G401.6 (cell line): ENCODE data around the gene EIPR1.
"Not testable (repeated sequence)": the region's sequence is repeated elsewhere in the genome, so short reads cannot be mapped to it uniquely, and the experiment has no call there.

Source experiments
- FAIRE-seq: peaks from 2 replicates; lab custom pipeline; 2012; peaks lifted over from hg19 to GRCh38; lab: Jason Lieb, UNC

The EIPR1 gene

DNA sequence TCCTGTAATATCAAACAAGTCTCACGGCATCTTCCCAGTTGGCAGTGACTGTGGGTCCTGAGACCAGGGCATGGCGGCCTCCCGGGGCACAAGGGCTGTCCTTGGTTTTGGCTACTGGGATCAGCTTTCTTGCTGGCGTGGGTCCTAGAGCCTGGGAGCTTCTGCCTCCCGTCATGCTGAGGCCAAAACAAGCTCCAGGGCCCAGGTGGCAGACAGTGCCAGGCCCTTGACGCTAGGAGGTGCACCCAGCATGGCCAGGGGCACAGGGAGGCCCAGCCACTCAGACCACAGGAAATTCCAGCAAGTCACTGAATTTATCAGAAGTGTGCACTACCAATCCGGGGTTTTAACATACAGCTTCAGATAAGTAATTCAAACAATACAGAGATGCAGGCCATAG, 184.7 kb downstream of the EIPR1 start:
- FAIRE-seq = no peak

DNA sequence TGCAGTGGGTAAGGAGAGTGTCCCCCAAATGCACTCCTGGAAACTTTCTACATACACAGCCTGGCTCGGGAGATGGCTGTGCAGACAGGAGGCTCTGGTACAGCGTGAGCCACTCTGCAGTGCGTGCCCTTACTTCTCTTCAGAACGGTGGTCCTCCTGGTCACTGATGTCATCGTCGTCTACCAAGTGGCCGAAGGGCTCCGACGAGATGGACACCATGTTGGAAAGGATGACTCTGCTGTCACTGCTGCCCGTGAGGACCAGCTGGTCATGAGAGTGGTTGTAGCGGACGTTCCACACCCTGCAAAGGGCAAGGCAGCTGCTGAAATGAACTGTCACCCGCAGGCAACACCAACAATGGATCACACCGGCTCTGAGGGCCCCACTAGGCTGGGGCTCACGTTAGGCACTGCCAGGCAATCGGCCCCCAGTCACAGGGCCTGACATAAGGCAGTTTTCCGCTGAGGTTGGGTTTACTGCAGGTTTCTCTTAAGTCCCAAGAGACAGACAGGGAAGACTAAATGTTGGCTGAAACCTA, 185.3 kb downstream of the EIPR1 start:
- FAIRE-seq = no peak

DNA sequence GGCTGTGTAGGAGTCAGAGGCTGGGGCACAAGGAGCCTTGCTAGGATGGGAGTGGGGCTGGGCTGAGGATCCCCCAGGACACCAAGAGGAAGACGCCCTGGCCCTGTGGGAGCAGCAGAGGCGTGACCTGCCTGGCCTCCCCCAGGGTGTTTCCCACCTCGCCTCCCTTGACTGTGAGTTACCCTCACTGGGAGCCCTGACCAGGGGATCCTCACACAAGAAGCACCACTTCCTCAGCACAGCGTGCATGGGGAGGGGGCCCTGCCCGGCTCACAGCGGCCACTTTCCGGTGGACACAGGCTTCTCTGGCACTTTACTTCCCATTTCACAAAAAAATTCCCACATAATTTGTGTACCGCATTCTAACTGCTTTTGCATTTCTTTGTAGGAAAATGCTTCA, 187.7 kb downstream of the EIPR1 start:
- no peak for FAIRE-seq

DNA sequence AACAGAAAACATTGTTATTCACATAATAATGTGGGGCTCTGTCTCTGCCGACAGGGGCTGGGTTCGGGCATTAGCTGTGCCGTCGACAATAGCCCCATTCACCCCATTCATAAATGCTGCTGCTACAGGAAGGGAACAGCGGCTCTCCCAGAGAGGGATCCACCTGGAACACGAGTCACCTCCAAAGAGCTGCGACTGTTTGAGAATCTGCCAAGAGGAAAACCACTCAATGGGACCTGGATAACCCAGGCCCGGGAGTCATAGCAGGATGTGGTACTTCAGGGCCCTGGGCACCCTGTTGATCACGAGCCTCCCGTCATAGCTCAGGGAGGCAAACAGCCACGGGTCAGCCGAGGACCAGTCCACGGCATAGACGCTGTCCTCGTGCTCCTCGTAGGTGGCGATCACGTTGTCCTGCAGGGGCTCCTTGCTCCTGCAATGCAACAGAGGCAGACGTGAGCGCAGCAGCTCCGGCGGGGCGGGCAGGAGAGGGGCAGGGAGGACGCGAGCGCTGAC, 188.5 kb downstream of the EIPR1 start:
- no peak for FAIRE-seq

DNA sequence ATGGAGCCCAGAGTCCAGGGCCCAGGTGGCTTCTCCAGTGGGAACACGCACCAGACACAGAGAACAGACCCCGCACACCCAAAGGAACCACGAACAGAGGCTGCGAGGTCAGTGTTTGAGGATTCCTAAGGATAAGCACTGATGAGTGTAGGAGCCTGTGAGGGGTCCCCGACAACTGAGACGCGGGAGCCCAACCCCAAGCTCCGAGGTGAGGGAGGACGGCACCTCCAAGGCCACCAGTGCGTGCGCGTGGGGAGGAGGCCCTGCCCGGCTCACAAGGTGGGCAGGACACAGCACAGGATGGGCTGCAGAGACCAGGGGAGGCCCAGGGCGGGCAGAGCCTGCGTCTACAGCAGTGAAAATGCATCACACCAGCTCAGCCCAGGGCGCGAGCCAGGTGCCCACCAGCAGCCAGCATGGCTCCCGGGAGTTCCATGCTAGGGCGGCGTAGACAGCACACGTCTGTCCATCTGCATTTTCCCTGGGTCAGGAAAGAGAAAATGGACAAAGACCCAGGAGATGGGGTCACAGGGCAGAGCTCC, 189.1 kb downstream of the EIPR1 start:
- FAIRE-seq = no peak

DNA sequence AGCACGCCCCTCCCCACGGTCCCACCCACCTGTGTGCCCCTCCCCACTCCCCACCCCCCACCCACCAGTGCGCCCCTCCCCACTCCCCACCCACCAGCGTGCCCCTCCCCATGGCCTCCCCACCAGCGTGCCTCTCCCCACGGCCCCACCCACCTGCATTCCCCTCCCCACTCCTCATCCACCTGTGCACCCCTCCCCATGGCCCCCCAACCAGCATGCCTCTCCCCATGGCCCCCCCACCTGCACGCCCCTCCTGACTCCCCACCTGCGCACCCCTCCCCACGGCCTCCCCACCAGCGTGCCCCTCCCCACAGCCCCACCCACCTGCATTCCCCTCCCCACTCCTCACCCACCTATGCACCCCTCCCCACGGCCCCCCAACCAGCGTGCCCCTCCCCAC, 190.2 kb downstream of the EIPR1 start:
- FAIRE-seq = no peak

DNA sequence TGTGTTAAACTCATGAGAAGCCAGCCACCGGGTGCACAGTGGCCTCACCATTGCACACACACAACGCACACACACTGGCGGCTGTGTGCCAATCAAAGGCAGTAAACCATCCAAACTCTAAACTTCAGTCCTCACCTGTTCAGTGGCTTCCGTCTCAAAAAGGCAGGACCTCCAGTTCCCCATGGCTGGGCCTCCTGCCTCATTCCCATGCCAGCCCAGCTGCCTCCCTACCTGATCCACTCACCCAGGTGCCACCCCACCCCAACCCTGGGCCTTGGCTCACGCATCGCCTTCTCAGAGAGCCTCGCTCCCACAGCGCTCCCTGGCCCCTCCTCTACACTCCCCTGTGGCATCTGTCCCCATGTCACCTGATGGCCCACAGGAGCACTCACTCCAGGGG, 190.9 kb downstream of the EIPR1 start:
- FAIRE-seq = no peak

DNA sequence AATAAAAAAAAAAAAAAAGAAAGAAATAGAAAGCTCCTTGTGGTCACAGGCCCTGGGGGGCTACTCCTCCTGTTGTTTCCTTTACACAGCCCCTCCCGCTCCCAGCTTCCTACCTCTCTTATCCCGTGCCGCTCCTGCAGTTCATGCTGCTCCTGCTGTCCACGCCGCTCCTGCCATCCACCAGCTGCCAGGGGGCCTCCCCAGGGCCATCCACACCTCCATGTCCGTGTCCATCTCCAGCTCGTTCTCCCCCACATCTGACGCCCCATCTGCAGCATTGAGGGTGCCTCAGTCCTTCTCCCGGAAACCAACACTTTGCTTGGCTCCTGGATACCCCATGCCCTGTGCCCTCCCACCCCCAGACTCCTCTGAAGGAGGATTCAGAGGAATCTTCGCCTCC, 191.7 kb downstream of the EIPR1 start:
- FAIRE-seq = no peak

DNA sequence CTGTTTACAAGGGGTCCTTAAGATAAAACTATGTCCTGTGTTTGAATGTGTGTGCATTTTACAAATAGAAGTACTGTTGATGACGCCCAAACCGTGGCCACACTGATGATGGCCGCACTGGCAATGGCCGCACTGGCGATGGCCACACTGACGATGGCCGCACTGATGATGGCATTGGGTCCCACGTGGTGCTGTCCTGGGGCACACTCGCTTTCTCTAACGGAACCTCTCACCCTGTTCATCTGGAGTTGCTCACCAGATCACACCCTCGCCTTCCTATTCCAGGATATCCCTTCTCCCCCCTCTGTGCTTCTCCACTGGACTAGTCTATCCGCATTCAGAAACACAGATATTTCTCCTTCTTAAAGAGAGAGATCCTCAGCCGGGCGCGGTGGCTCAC, 192.4 kb downstream of the EIPR1 start:
- FAIRE-seq = no peak

DNA sequence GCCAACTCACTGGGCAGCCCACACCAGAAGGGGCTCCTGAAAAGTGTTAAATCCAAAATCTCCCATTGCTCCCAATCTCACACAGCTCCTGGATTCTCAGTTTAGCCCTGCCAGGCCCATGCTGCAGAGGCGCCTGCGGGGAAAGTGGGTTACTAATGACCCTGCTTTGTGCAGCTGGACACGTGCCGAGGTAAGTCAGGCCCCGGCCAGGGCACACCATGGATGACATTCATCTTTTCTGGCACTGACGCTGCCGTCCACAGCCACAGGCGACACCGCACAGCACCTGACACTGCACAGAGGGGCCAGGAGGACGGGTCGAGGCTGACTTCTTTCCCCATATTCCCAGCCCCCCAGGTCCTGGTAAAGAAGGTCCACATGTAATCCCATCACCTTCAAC, 193.5 kb downstream of the EIPR1 start:
- no peak for FAIRE-seq

DNA sequence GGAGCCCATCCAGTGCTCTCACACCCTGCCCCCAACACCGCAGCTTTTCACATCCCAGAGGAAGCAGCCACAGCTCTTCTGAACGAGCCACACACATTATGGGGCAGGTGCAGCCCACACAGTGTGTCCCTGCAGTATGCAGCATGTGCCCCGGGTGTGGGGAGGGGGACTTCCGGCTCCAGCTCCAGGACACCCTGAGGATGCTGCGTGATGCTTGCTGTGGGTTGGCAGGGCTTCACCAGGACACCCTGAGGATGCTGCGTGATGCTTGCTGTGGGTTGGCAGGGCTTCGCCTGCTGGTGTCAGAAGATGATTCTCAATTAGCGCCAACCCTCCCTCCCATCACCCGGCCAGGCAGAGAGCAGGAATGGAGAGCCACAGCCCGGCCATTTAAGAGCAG, 193.9 kb downstream of the EIPR1 start:
- no peak for FAIRE-seq

DNA sequence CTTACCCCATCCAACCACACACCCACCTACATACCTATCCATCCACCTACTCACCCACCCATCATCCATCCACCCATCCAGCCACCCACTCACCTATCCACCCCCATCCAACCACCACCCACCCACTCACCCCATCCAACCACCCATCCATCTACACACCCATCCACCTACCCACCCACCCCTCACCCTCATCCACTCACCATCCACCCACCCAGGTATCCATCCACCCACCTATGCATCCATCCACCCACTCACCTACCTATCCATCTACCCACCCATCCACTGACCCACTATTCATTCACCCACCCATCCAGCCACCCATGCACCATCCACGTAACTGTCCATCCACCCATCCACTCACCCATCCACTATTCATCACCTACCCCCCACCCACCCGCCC, 194.8 kb downstream of the EIPR1 start:
- FAIRE-seq = no peak

DNA sequence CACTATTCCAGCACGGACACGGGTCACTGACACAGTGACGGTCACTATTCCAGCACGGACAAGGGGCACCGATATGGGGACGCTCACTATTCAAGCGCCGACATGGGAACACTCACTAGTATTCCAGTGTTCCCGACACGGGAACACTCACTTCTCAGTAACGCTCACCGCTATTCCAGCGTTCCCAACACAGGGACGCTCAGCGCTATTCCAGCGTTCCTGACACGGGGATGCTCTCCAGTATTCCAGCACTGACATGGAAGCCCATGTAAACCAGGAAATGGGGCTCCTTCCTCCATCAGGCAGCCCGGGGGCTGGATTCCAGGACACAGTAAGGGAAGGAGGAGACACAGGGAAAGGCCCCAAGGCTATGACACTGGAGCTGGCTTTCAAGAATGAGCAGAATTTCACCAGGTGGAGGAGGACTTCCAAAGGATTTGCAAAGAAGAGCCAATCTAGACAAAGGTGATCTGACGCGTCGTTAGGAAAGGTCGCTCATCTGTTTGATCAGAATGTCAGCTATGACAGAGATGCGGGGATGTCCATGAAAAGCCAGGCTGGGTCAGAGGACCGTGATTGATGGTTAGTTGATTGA, 196.1 kb downstream of the EIPR1 start:
- no peak for FAIRE-seq

DNA sequence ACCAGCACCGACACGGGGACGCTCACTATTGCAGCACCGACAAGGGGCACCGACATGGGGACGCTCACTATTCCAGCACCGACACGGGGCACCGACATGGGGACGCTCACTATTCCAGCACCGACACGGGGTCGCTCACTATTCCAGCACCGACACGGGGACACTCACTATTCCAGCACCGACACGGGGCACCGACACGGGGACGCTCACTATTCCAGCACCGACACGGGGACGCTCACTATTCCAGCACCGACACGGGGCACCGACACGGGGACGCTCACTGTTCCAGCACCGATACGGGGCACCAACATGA, 196.8 kb downstream of the EIPR1 start:
- FAIRE-seq = not testable (repeated sequence)

DNA sequence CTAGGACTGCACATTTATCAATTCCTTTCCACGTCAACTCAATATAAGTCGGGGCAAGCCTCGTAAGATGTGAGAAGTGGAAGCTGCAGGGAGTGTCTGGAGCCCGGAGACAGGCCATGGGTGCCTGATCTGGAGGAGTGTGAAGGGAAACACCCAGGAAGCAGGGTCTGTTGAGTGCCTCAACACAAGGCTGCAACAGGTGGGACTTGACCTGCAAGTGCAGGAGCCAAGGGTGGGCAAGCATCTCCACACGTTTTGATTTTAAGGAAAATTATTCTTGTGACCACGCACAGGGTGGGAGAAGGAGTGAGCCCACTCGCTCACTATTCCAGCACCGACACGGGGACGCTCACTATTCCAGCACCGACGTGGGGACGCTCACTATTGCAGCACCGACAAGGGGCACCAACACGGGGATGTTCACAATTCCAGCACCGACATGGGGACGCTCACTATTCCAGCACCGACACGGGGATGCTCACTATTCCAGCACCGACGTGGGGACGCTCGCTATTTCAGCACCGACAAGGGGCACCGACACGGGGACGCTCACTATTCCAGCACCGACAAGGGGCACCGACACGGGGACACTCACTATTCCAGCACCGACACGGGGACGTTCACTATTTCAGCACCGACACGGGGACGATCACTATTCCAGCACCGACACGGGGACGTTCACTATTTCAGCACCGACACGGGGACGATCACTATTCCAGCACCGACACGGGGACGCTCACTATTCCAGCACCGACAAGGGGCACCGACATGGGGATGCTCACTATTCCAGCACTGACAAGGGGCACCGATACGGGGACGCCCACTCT, 197.3 kb downstream of the EIPR1 start:
- FAIRE-seq = no peak

DNA sequence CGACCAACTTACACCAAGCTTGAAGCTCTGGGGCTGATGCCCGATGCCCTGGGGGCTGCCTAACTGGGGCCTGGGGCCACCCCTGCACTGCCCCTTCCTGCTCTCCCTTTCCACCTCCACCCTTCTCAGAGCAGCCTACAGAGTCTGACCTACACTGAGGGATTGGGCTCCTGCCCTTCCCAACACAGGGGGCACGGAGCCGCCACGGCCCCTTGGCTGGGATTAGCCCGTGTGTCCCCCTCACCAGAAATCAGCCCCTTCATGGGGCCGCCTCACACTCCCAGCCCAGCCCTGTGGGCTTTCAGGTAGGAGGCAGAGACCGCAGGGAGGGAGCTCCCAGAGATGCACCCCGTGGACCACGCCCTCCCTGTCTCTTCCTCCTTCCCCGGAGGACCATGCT, 198.0 kb downstream of the EIPR1 start:
- FAIRE-seq = no peak

DNA sequence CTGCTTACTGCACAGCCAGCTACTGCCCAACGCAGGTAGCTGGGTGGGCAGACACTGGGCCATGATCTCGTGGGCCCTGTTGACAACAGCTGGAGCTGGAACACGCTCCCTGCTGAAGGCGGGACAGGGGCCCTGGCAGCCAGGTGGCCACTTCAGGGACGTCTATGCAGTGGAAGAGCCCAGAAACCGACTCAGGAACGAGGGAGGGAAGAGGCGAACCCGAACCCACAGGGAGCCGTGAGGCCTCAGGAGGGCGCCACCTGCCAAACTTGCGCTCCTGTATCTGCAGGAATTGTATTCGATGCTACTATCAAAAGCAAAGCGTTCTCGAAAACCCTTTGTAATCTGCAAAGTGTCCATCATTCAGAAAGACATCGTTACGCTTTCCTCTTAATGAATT, 198.4 kb downstream of the EIPR1 start:
- no peak for FAIRE-seq

DNA sequence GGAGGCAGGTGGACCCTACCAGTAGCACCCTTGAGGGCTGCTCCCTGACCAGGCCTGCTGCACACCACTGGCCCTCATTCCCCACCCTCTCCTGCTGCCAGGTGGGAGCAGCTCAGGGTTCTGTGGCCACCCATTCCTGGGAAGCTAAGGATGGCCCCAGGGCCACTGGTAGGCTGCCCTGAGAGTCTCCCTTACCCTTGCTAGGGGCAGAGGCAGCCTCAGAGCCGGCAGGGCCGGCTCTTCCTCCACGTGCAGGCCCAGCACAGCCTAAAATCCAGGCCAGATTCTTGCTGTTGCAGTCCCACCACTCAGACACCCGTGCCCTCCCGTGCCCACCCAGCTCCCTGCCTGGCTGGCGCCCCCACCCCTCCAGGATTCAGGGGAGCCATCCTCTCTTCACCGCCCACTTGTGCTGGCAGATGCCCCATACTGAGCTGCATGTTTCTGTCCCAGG, 199.0 kb downstream of the EIPR1 start:
- FAIRE-seq = no peak

DNA sequence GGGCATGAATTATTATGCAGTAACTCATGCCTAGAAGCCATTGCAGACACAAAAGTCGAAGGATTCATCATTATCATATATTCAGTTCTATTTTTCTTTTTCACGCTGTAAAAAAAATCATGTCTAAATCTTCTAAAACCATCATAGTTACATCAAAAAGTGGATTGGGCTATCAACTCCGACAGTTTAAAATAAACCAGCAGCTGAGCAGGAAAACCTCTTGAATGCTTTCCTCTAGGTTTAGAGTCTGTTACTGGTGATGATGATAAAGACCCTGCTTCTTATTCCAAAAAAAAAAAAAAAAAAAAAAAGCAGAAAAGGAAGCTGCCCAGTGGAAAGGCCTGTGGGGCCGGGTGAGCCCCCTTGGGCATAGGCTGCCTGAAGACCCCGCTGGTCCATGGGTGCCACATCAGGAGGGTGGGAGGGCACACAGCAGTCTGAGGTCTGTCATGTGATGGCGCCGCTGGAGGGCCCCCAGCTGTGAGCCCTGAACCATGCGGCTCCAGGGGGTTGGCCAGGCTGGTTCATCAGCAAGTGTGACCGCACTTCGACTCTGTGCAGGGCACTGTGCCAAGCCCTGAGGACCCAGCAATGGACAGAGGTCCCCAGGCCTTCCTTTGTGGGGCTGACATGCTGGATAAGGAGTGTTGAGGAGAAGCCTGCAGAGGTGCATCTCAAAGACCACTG, 199.6 kb downstream of the EIPR1 start:
- no peak for FAIRE-seq

DNA sequence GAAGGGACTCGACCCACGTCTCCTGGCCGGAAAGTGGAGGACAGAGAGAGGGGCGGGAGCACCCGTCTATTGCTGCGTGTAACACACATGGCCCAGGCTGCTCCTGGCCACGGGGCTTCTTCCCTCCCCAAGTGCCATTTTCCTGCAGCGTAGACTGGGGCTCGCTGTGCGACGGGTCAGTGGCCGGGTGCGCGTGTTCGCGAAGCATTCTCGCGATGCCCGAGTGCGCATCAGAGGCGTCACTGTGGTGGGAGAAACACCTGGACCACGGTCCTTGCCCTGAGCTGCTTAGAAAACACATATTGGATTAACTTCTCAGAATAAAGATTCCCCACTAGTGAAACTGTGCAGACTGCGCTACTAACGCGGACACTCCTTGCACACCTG, 200.8 kb downstream of the EIPR1 start:
- no peak for FAIRE-seq

DNA sequence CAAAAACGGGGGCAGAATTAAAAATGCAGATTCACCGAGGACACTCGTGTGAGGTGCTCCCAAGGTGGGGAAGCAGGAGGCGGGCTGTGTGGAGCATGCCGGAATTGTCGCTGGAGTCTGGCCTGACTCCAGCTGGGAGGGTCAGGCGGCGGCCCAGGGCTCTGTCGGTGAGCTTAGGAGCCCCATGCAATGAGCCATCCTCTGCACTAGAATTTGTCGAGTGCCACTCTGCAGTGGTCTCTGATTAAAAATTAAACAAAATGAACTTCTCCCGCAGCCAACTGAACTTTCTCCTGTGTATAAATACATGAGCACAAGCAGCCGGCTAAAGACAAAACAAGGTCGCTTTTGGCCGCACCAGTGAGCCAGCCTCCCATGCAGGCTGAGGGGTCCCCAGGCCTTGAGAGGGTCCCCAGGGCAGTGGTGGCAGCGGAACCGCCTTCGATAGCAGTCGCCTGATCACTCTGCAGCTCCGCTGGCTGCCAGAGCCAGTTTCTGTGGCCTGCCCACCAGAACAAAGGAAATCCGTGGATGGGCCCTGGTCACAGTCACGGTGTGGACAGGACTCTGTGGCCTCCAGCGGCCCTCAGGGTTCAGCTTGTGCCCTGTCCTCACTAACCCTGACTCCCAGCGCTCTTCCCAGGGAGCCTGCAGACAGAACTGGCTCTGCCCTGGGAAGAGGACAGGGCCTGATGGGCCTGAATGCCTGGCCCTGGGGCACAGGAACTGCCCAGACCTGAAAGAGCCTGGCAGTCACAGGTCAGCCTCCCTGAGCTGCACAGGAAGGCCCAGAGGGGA, 201.3 kb downstream of the EIPR1 start:
- no peak for FAIRE-seq

DNA sequence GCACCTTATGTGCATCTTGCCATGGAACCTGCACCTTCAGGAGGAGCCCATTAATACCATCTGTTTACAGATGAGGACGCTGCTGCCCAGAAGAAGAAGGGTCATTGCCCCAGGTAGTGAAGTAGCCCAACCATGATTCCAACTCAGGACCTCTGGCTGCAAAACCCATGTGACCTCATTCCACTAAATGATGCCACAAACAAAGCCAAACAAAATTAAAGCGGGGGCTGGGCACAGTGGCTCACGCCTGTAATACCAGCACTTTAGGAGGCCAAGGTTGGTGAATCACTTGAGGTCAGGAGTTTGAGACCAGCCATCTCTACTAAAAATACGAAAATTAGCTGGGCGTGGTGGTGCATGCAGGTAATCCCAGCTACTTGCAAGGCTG, 202.1 kb downstream of the EIPR1 start:
- no peak for FAIRE-seq
